Mesothelial cell of epicardium (in vitro differentiated cells): ENCODE results near the gene MUC22. TPM values are rescaled to one million over a fixed set of nuclear protein-coding genes. Genes with fewer than 3 reads are reported as not detected.
A peak's percentile ranks its signal among the peaks of the same experiment; 100 is the strongest.
"Not testable (repeated sequence)": the region's sequence is repeated elsewhere in the genome, so short reads cannot be mapped to it uniquely, and the experiment has no call there.

ENCODE experiments used
- DNase-seq, 2 experiments: peaks; one replicate each; pipeline ENCODE4 v3.0.0; 2021; ENCODE audit warnings: low spot score in 2 of 2; ENCODE audit not compliant: unreplicated experiment in 2 of 2
- H3K27ac Mint-ChIP-seq: 2 replicates; pipeline ENCODE4 v1.8.0; 2021; ENCODE audit warnings: mixed read lengths
- H3K27me3 Mint-ChIP-seq: 2 replicates; pipeline ENCODE4 v1.8.0; 2021; ENCODE audit warnings: low read depth, mixed read lengths
- H3K36me3 Mint-ChIP-seq: 2 replicates; pipeline ENCODE4 v1.8.0; 2021; ENCODE audit warnings: mixed read lengths
- H3K4me1 Mint-ChIP-seq: 2 replicates; pipeline ENCODE4 v1.8.0; 2021; ENCODE audit warnings: mixed read lengths
- H3K4me3 Mint-ChIP-seq: 2 replicates; pipeline ENCODE4 v1.8.0; 2021; ENCODE audit warnings: mild to moderate bottlenecking, moderate library complexity, mixed read lengths
- H3K9me3 Mint-ChIP-seq: 2 replicates; pipeline ENCODE4 v1.8.0; 2021; ENCODE audit warnings: mixed read lengths
- CTCF ChIP-seq: fragments of 200-600 bp; sonication (generic); IDR thresholded peaks from one replicate; pipeline ENCODE4 v1.5.0; 2021; ENCODE audit warnings: antibody characterized with exemption; ENCODE audit not compliant: unreplicated experiment
- total RNA-seq: library from RNA; stranded (reverse); gene quantifications from 3 replicates; pipeline ENCODE4 v1.2.1, GENCODE V29; 2021

Gene MUC22
- total RNA-seq, 1 donor from 2014 or later, result not detected

GRCh38 chr6:30998785-30999184, 11.5 kb upstream of the MUC22 start:
- no peak for DNase-seq
- Mint-ChIP-seq H3K4me3 (no peak overlapping the region), H3K4me1 (no peaks in the 10 kb centered on the region), H3K27me3 (no peaks in the 10 kb centered on the region), H3K36me3 (peaks cover 2% of the 10 kb centered on the region), H3K9me3 (peaks cover 3% of the 10 kb centered on the region), H3K27ac (no peak overlapping the region)
- TF ChIP-seq CTCF, result no peak

- not testable (repeated sequence) for H3K9me3 Mint-ChIP-seq, H3K4me1 Mint-ChIP-seq, H3K4me3 Mint-ChIP-seq, H3K27ac Mint-ChIP-seq, DNase-seq, H3K27me3 Mint-ChIP-seq, H3K36me3 Mint-ChIP-seq
Observed at GRCh38 chr6:31000067-31000860, 10.0 kb upstream of the MUC22 start.

- H3K9me3 Mint-ChIP-seq, result peaks cover 3% of the 10 kb centered on the region
- H3K27me3 Mint-ChIP-seq, result no peaks in the 10 kb centered on the region
- H3K4me1 Mint-ChIP-seq, result peaks cover 14% of the 10 kb centered on the region
- DNase-seq, result no peak
- no peak overlapping the region for H3K4me3 Mint-ChIP-seq
- no peak overlapping the region for H3K27ac Mint-ChIP-seq
- no peaks in the 10 kb centered on the region for H3K36me3 Mint-ChIP-seq
- no peak for TF ChIP-seq CTCF
Observed at GRCh38 chr6:31001281-31001888, 8.9 kb upstream of the MUC22 start.

GRCh38 chr6:31002471-31002870, 7.8 kb upstream of the MUC22 start:
- Mint-ChIP-seq H3K4me1 (peaks cover 16% of the 10 kb centered on the region), H3K27me3 (no peaks in the 10 kb centered on the region), H3K27ac (no peak overlapping the region), H3K4me3 (no peak overlapping the region), H3K9me3 (peaks cover 3% of the 10 kb centered on the region), H3K36me3 (no peaks in the 10 kb centered on the region)
- no peak for TF ChIP-seq CTCF
- no peak for DNase-seq

GRCh38 chr6:31004794-31005193, 5.5 kb upstream of the MUC22 start:
- H3K4me1 Mint-ChIP-seq, result peaks cover 28% of the 10 kb centered on the region
- TF ChIP-seq CTCF, result no peak
- H3K27me3 Mint-ChIP-seq, result no peaks in the 10 kb centered on the region
- DNase-seq, result no peak
- H3K9me3 Mint-ChIP-seq, result peaks cover 2% of the 10 kb centered on the region
- H3K36me3 Mint-ChIP-seq, result no peaks in the 10 kb centered on the region
- no peak overlapping the region for H3K4me3 Mint-ChIP-seq
- H3K27ac Mint-ChIP-seq, result no peak overlapping the region

- H3K36me3 Mint-ChIP-seq, result no peaks in the 10 kb centered on the region
- H3K27me3 Mint-ChIP-seq, result no peaks in the 10 kb centered on the region
- H3K9me3 Mint-ChIP-seq, result no peaks in the 10 kb centered on the region
- TF ChIP-seq CTCF, result no peak
- H3K4me1 Mint-ChIP-seq, result peaks cover 31% of the 10 kb centered on the region
- peak overlapping the region; percentile 30 for H3K27ac Mint-ChIP-seq
- no peak for DNase-seq
- no peak overlapping the region for H3K4me3 Mint-ChIP-seq
Observed at GRCh38 chr6:31005249-31006020, 4.8 kb upstream of the MUC22 start.
